GM12892 (cell line): ENCODE results near the gene ANKRD11.
"Not testable (repeated sequence)": the region's sequence is repeated elsewhere in the genome, so short reads cannot be mapped to it uniquely, and the experiment has no call there.

Experiments
- POLR2A ChIP-seq: IDR thresholded peaks from 2 replicates; pipeline ENCODE4 v1.6.1; 2011; ENCODE audit warnings: low read depth, low read length, control low read depth
- POLR2AphosphoS5 ChIP-seq: IDR thresholded peaks from 2 replicates; pipeline ENCODE4 v1.6.1; 2011; ENCODE audit warnings: low read depth, low read length, control low read depth

DNA sequence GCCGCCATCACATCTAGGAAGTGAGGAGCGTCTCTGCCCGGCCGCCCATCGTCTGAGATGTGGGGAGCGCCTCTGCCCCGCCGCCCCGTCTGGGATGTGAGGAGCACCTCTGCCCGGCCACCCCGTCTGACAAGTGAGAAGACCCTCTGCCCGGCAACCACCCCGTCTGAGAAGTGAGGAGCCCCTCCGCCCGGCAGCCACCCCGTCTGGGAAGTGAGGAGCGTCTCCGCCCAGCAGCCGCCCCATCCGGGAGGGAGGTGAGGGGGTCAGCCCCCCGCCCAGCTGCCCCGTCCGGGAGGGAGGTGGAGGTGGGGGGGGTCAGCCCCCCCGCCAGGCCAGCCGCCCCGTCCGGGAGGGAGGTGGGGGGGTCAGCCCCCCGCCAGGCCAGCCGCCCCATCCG lies 27.7 kb downstream of the ANKRD11 start:
- TF ChIP-seq POLR2AphosphoS5, POLR2A: not testable (repeated sequence)
